Naive thymus-derived CD4-positive, alpha-beta T cell (primary cell): ENCODE results near the gene NPAS3. TPM values are rescaled to one million over a fixed set of nuclear protein-coding genes. Genes with fewer than 3 reads are reported as not detected.

Source experiments
- ATAC-seq: fragments of 150-1000 bp; cut with Tn5 transposase; 2 replicates; pipeline ENCODE4 v1.10.0; 2021; ENCODE audit warnings: mild to moderate bottlenecking, moderate library complexity
- CTCF ChIA-PET: fragments of 350-600 bp; sonication (Branson Sonifier 250); formaldehyde crosslinking; loops from one replicate; lab custom pipeline; 2021; ENCODE audit warnings: antibody characterized with exemption; lab: Charles Lee
- POLR2A ChIA-PET: fragments of 350-600 bp; sonication (Branson Sonifier 250); formaldehyde crosslinking; loops from one replicate; lab custom pipeline; 2021; ENCODE audit warnings: antibody characterized with exemption, inconsistent platforms; lab: Charles Lee
- DNase-seq, 9 donors: peaks; one replicate each; pipeline versions ENCODE4 v3.0.0 to v3.0.0-alpha.2; 2020 to 2022; ENCODE audit warnings: mixed read lengths in 1 of 9
- H3K27ac ChIP-seq: one replicate; pipeline ENCODE4 v1.7.0; 2013; ENCODE audit warnings: mild to moderate bottlenecking, low read depth, low read length, moderate library complexity
- H3K27me3 ChIP-seq, 2 donors: one replicate each; pipeline ENCODE4 v1.7.0; 2013; ENCODE audit warnings: low read length in 2 of 2, mild to moderate bottlenecking in 2 of 2, moderate library complexity in 2 of 2; ENCODE audit not compliant: control insufficient read depth in 2 of 2, insufficient read depth in 2 of 2
- H3K36me3 ChIP-seq, 3 experiments: 1 replicate in 2 of 3; 2 replicates in 1 of 3; pipeline ENCODE4 v1.7.0; 2013; ENCODE audit warnings: low read length in 3 of 3, mild to moderate bottlenecking in 3 of 3, moderate library complexity in 1 of 3; ENCODE audit not compliant: insufficient read depth in 3 of 3, control insufficient read depth in 2 of 3
- H3K4me1 ChIP-seq, 2 donors: one replicate each; pipeline ENCODE4 v1.7.0; 2013; ENCODE audit warnings: low read length in 2 of 2, mild to moderate bottlenecking in 2 of 2, moderate library complexity in 1 of 2; ENCODE audit not compliant: control insufficient read depth in 2 of 2, insufficient read depth in 2 of 2
- H3K4me3 ChIP-seq: 2 replicates; pipeline ENCODE4 v1.7.0; 2013; ENCODE audit warnings: mild to moderate bottlenecking, low read length
- H3K9me3 ChIP-seq, 3 experiments: 1 replicate in 2 of 3; 2 replicates in 1 of 3; pipeline ENCODE4 v1.7.0; 2013; ENCODE audit warnings: low read length in 3 of 3; ENCODE audit not compliant: control insufficient read depth in 2 of 3
- H3K27ac Mint-ChIP-seq, 9 donors: one replicate each; pipeline ENCODE4 v1.8.0; 2020 to 2022; ENCODE audit warnings: mixed read lengths in 9 of 9, mild to moderate bottlenecking in 8 of 9, moderate library complexity in 5 of 9, inconsistent platforms in 2 of 9
- H3K27me3 Mint-ChIP-seq, 5 donors: one replicate each; pipeline ENCODE4 v1.8.0; 2021 to 2022; ENCODE audit warnings: mixed read lengths in 5 of 5, mild to moderate bottlenecking in 1 of 5
- H3K36me3 Mint-ChIP-seq, 5 donors: one replicate each; pipeline ENCODE4 v1.8.0; 2020 to 2022; ENCODE audit warnings: mixed read lengths in 5 of 5, mild to moderate bottlenecking in 3 of 5, inconsistent platforms in 1 of 5
- H3K4me1 Mint-ChIP-seq, 7 donors: one replicate each; pipeline ENCODE4 v1.8.0; 2020 to 2022; ENCODE audit warnings: mixed read lengths in 7 of 7, mild to moderate bottlenecking in 3 of 7, inconsistent platforms in 1 of 7
- H3K4me3 Mint-ChIP-seq, 10 donors: one replicate each; pipeline ENCODE4 v1.8.0; 2020 to 2022; ENCODE audit warnings: mild to moderate bottlenecking in 10 of 10, mixed read lengths in 10 of 10, moderate library complexity in 6 of 10, inconsistent platforms in 2 of 10
- H3K9me3 Mint-ChIP-seq, 11 donors: one replicate each; pipeline ENCODE4 v1.8.0; 2020 to 2022; ENCODE audit warnings: mixed read lengths in 11 of 11, mild to moderate bottlenecking in 4 of 11, inconsistent platforms in 1 of 11, moderate library complexity in 1 of 11
- intact Hi-C, 2 donors: fragments of 100-400 bp; cut with micrococcal nuclease; formaldehyde crosslinking; loops; one replicate each; pipeline ENCODE4 v1.15.1; 2023
- polyA plus RNA-seq, 2 donors: library from polyadenylated mRNA; unstranded; fragments of 300-500 nt; fragmentation: Illumina TruSeq; gene quantifications; one replicate each; pipeline ENCODE4 v1.2.3, GENCODE V29; 2021
- total RNA-seq, 6 experiments: library from RNA in 5 of 6; stranded (reverse) in 5 of 6; gene quantifications; 1 replicate in 5 of 6; 2 replicates in 1 of 6; pipeline ENCODE4 v1.2.3 and lab custom pipeline; 2021 to 2026

Gene NPAS3
- total and polyA plus RNA-seq, 7 experiments from 2014 or later: not detected

DNA sequence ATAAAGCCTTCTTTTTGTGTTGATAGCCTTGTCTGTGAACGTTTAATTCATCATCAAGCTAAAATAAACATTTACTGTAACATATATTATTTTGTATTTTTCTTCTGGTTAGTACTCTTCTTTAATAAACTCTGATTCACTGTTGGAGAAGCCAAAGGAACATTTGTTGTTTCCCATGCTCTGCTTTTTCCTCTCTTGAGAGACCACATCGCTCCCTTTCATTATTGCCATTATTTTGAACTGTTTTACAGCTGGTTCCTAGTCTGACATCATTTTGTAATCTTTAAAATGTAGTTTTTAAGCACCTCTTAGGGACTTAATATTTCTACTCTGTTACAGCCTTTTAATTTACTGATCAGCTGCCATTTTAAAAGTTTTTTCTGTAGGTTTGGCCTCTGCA, 301.8 kb downstream of the NPAS3 start:
- H3K9me3 ChIP-seq: no peaks in the 10 kb centered on the region
- intact Hi-C loops: no loop called here
- ChIA-PET CTCF (no interaction called here), POLR2A (no interaction called here)
- Mint-ChIP-seq H3K4me1 (no peaks in the 10 kb centered on the region), H3K9me3 (peaks cover 0 to 11% (median 0%) of the 10 kb centered on the region in 11 donors), H3K27ac (no peak overlapping the region), H3K36me3 (no peaks in the 10 kb centered on the region), H3K4me3 (no peak overlapping the region), H3K27me3 (no peaks in the 10 kb centered on the region)
- H3K36me3 ChIP-seq: no peaks in the 10 kb centered on the region
- H3K27me3 ChIP-seq: no peaks in the 10 kb centered on the region
- no peak overlapping the region for H3K27ac ChIP-seq
- H3K4me3 ChIP-seq: no peak overlapping the region
- H3K4me1 ChIP-seq: no peaks in the 10 kb centered on the region
- no peak for ATAC-seq
- no peak for DNase-seq

DNA sequence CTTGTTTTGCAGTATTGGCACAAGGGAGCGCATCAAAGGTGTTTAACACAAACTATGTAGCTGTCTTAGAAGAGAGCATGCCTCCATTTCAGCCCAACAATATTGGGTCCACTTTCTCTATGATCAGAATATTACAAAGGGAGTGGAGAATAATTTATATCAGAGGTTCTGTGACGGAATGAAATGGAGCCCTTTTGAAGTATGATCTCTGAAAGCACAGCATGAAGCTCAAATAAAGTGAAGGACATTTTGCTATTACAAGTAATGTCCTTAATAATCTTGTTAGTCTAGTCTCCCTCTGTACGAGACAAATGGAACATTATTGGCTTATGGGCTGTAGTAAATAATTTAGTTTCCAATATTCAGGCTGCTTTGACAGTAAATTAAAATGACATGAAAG, 302.7 kb downstream of the NPAS3 start:
- intact Hi-C loops: no loop called here
- Histone ChIP-seq H3K36me3 (no peaks in the 10 kb centered on the region), H3K4me1 (no peaks in the 10 kb centered on the region), H3K4me3 (no peak overlapping the region), H3K9me3 (no peaks in the 10 kb centered on the region), H3K27ac (no peak overlapping the region), H3K27me3 (no peaks in the 10 kb centered on the region)
- Mint-ChIP-seq H3K4me1 (no peaks in the 10 kb centered on the region), H3K36me3 (no peaks in the 10 kb centered on the region), H3K27me3 (no peaks in the 10 kb centered on the region), H3K27ac (no peak overlapping the region), H3K4me3 (no peak overlapping the region), H3K9me3 (peaks cover 0 to 11% (median 0%) of the 10 kb centered on the region in 11 donors)
- DNase-seq: no peak
- POLR2A ChIA-PET: no interaction called here
- CTCF ChIA-PET: no interaction called here
- ATAC-seq: no peak

DNA sequence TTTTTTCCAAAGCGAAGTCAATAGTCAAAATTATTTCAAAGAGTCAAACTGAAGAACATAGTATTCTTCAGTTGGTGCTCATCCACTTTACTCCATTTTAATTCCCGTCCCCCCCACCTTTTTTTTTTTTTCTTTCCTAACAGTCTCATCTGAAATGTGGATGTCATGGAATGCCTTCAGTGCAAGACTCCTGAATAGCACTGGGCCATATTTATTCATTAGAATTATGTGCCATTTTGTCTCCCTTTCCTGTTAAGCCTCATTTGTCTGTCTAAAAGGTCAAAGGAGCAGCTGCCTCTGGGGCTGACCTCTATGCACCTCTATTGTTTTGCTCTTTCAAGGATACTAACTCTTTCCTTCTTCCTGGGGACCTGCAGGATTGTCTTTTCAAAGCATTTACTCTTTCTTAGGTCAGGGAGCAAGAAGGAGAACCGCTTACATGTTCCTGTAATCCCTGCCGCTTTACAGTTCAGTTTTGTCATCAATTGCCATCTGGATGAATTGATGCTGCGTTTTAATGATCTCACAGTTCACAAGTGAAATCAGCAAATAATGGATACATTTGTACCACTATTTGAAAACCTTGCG, 310.6 kb downstream of the NPAS3 start:
- H3K9me3 Mint-ChIP-seq: peaks cover 0 to 13% (median 3%) of the 10 kb centered on the region in 11 donors
- no peak overlapping the region for H3K4me3 Mint-ChIP-seq
- ATAC-seq (no peak), DNase-seq (no peak)
- Histone ChIP-seq H3K4me1 (no peaks in the 10 kb centered on the region), H3K4me3 (no peak overlapping the region), H3K27ac (no peak overlapping the region), H3K9me3 (no peaks in the 10 kb centered on the region), H3K27me3 (no peaks in the 10 kb centered on the region), H3K36me3 (no peaks in the 10 kb centered on the region)
- CTCF ChIA-PET: no interaction called here
- no peak overlapping the region for H3K27ac Mint-ChIP-seq
- POLR2A ChIA-PET: no interaction called here
- H3K36me3 Mint-ChIP-seq: no peaks in the 10 kb centered on the region
- H3K27me3 Mint-ChIP-seq: peaks cover 0 to 6% (median 0%) of the 10 kb centered on the region in 5 donors
- intact Hi-C loops: no loop called here
- no peaks in the 10 kb centered on the region for H3K4me1 Mint-ChIP-seq

DNA sequence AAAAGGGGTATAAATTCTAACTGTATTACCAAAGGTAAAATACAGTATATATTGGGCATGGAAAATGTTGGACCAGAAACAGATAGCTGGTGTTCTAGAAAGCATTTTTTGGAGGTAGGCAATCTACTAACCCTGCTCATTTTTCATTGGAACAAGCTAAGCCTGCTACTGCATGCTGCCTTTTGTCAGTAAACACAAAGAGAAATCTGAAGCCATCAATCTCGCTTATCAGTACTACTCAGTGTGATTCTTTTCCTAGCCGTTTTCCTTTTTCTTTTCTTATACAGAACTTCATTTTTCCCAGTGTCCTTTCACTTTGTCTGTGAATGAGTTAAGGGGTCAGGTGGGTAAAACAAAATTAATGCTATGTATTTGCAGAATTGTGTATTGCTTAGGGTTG, 312.3 kb downstream of the NPAS3 start:
- Histone ChIP-seq H3K9me3 (no peaks in the 10 kb centered on the region), H3K4me3 (no peak overlapping the region), H3K36me3 (no peaks in the 10 kb centered on the region), H3K4me1 (no peaks in the 10 kb centered on the region), H3K27me3 (no peaks in the 10 kb centered on the region), H3K27ac (no peak overlapping the region)
- H3K36me3 Mint-ChIP-seq: no peaks in the 10 kb centered on the region
- H3K4me1 Mint-ChIP-seq: no peaks in the 10 kb centered on the region
- ChIA-PET POLR2A (no interaction called here), CTCF (no interaction called here)
- ATAC-seq (no peak), DNase-seq (no peak)
- H3K4me3 Mint-ChIP-seq: no peak overlapping the region
- no peak overlapping the region for H3K27ac Mint-ChIP-seq
- H3K9me3 Mint-ChIP-seq: peaks cover 0 to 13% (median 3%) of the 10 kb centered on the region in 11 donors
- intact Hi-C loops: no loop called here
- peaks cover 0 to 6% (median 0%) of the 10 kb centered on the region in 5 donors for H3K27me3 Mint-ChIP-seq

DNA sequence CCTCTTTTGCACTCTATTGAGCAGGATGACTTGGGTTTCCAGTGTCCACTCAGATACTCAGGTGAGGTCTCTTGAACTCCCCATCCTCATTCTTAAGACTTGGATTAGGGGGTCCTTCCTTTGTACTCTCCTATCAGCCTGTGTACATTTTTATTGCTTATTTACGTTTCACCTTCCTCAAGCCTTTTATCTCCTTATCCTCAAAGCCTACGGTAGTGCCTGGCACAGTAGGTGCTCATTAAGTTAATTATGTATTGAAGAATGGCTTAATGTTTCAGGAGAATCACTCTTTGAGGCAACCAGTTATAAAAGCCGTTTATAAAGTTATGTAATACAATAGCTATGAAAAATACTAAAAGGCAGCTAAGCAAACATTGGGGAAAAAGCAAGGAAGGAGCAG, 315.7 kb downstream of the NPAS3 start:
- no peaks in the 10 kb centered on the region for H3K36me3 Mint-ChIP-seq
- Histone ChIP-seq H3K4me1 (no peaks in the 10 kb centered on the region), H3K4me3 (no peak overlapping the region), H3K27me3 (no peaks in the 10 kb centered on the region), H3K27ac (no peak overlapping the region), H3K9me3 (no peaks in the 10 kb centered on the region), H3K36me3 (no peaks in the 10 kb centered on the region)
- DNase-seq: no peak
- peaks cover 0 to 19% (median 3%) of the 10 kb centered on the region in 11 donors for H3K9me3 Mint-ChIP-seq
- POLR2A ChIA-PET: no interaction called here
- H3K4me1 Mint-ChIP-seq: no peaks in the 10 kb centered on the region
- CTCF ChIA-PET: no interaction called here
- H3K27me3 Mint-ChIP-seq: peaks cover 0 to 6% (median 0%) of the 10 kb centered on the region in 5 donors
- H3K27ac Mint-ChIP-seq: no peak overlapping the region
- no peak overlapping the region for H3K4me3 Mint-ChIP-seq
- no peak for ATAC-seq
- intact Hi-C loops: no loop called here

DNA sequence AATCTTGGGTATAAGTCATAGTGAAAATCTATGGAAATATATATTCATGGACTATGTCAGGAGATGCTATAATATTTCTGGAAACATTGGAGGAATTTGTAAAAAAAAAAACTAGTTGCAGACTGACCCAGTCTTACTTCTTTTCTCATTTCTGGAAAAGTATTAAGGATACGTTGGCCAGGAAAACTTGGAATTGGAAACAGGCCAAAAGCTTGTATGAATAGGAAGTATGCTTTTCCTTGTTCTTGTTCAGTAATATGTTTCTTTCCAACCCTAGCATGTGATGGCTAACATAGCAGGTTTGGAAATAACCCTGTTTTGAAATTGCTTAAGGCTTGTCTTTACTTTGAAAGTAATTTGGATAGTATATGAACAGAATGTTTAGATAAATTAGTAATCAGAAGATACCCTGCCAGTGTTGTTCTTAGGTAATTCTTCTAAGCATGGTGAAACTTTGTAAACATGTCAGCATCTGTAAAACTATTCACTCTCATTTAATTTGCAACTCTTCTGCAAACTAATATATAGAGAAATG, 316.2 kb downstream of the NPAS3 start:
- Histone ChIP-seq H3K4me3 (no peak overlapping the region), H3K36me3 (no peaks in the 10 kb centered on the region), H3K4me1 (no peaks in the 10 kb centered on the region), H3K27ac (no peak overlapping the region), H3K9me3 (no peaks in the 10 kb centered on the region), H3K27me3 (no peaks in the 10 kb centered on the region)
- DNase-seq (no peak), ATAC-seq (no peak)
- ChIA-PET POLR2A (no interaction called here), CTCF (no interaction called here)
- Mint-ChIP-seq H3K4me1 (no peaks in the 10 kb centered on the region), H3K27me3 (peaks cover 0 to 6% (median 0%) of the 10 kb centered on the region in 5 donors), H3K36me3 (no peaks in the 10 kb centered on the region), H3K27ac (no peak overlapping the region), H3K9me3 (peaks cover 0 to 19% (median 1%) of the 10 kb centered on the region in 11 donors), H3K4me3 (no peak overlapping the region)
- intact Hi-C loops: no loop called here

DNA sequence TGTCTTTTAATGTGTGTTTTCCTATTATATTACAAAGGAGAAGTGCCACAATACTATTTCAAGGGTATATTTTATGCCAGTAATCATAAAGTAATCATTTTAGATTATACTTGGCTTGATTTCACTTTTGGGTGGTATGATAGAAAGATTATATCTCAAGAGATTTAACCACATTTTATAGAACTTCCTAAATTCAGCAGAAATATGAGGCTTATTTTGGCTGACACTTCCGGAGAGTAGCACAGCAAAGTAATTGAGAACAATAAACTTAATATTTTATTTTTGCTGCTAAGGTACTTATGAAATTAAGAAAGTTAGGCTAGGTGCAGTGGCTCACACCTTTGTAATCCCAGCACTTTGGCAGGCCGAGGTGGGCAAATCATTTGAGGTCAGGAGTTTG, 319.1 kb downstream of the NPAS3 start:
- no peaks in the 10 kb centered on the region for H3K4me1 Mint-ChIP-seq
- Histone ChIP-seq H3K4me3 (no peak overlapping the region), H3K27ac (no peak overlapping the region), H3K36me3 (no peaks in the 10 kb centered on the region), H3K27me3 (no peaks in the 10 kb centered on the region), H3K4me1 (no peaks in the 10 kb centered on the region), H3K9me3 (no peaks in the 10 kb centered on the region)
- intact Hi-C loops: no loop called here
- H3K9me3 Mint-ChIP-seq: peaks cover 0 to 24% (median 3%) of the 10 kb centered on the region in 11 donors
- H3K27ac Mint-ChIP-seq: no peak overlapping the region
- H3K36me3 Mint-ChIP-seq: no peaks in the 10 kb centered on the region
- H3K4me3 Mint-ChIP-seq: no peak overlapping the region
- ATAC-seq (no peak), DNase-seq (no peak)
- peaks cover 0 to 6% (median 0%) of the 10 kb centered on the region in 5 donors for H3K27me3 Mint-ChIP-seq
- POLR2A ChIA-PET: no interaction called here
- CTCF ChIA-PET: no interaction called here
